H1 (cell line): Measurements from ENCODE around the gene DLG4. TPM values are rescaled to one million over a fixed set of nuclear protein-coding genes. Genes with fewer than 3 reads are reported as not detected.

ENCODE experiments used
- ASH2L ChIP-seq: fragments of 200-600, 300-600 bp; sonication (generic); IDR thresholded peaks from one replicate; pipeline ENCODE4 v1.7.1; 2017; ENCODE audit warnings: low read length
- CBX8 ChIP-seq: fragments of 300-800, 300-1000 bp; sonication (generic); IDR thresholded peaks from 2 replicates; pipeline ENCODE4 v1.7.1; 2016; ENCODE audit warnings: low read depth, low read length, borderline replicate concordance
- CREB1 ChIP-seq: IDR thresholded peaks from 2 replicates; pipeline ENCODE4 v1.6.1; 2012; ENCODE audit warnings: inconsistent platforms
- GABPA ChIP-seq: IDR thresholded peaks from 2 replicates; pipeline ENCODE4 v1.6.1; 2011; ENCODE audit warnings: mild to moderate bottlenecking, low read length, moderate library complexity, borderline replicate concordance; ENCODE audit not compliant: insufficient read depth
- KDM4A ChIP-seq: IDR thresholded peaks from one replicate; pipeline ENCODE4 v1.7.1; 2012; ENCODE audit warnings: low read depth, mild to moderate bottlenecking, moderate library complexity, low read length, inconsistent platforms; ENCODE audit not compliant: severe bottlenecking
- PHF8 ChIP-seq: fragments of 200-600 bp; sonication (generic); conservative IDR thresholded peaks from 2 replicates; pipeline ENCODE4 v1.7.1; 2012; ENCODE audit warnings: low read depth, mild to moderate bottlenecking, inconsistent platforms, low read length, moderate library complexity
- RBBP5 ChIP-seq: IDR thresholded peaks from 2 replicates; pipeline ENCODE4 v1.7.1; 2012; ENCODE audit warnings: low read depth, mild to moderate bottlenecking, inconsistent platforms, low read length, moderate library complexity, borderline replicate concordance
- SAP30 ChIP-seq: fragments of 300-600 bp; sonication (generic); IDR thresholded peaks from 2 replicates; pipeline ENCODE4 v1.7.1; 2012; ENCODE audit warnings: low read length, moderate library complexity, mild to moderate bottlenecking, inconsistent platforms; ENCODE audit not compliant: insufficient read depth, insufficient replicate concordance
- TAF7 ChIP-seq: optimal IDR thresholded peaks from 2 replicates; pipeline ENCODE3; 2011; ENCODE audit warnings: low read depth, mild to moderate bottlenecking, inconsistent platforms, low read length, moderate library complexity, borderline replicate concordance
- TBP ChIP-seq: IDR thresholded peaks from 2 replicates; pipeline ENCODE4 v1.6.1; 2011; ENCODE audit warnings: low read depth, low read length, improper control_type of control experiment
- YY1 ChIP-seq: IDR thresholded peaks from 2 replicates; pipeline ENCODE4 v1.6.1; 2011; ENCODE audit warnings: low read depth, mild to moderate bottlenecking, low read length
- polyA plus RNA-seq, 7 experiments: library from polyadenylated mRNA; depleted of rRNA in 3 of 7; stranded (reverse) in 5 of 7; unstranded in 2 of 7; fragments of >200 nt in 5 of 7; fragments of 200-250 nt in 2 of 7; gene quantifications; 1 replicate in 5 of 7; 2 replicates in 1 of 7; 4 replicates in 1 of 7; pipeline versions ENCODE4 v1.2.1 to v1.2.3, GENCODE V29; 2011 to 2013; ENCODE audit warnings: missing spikeins in 2 of 7, mixed read lengths in 2 of 7
- total RNA-seq: library from RNA; stranded (reverse); fragmentation: NEBNext Ultra II Directional; extraction: Animal tissue kit (Norgen Biotek cat#: 25700); gene quantifications from 2 replicates; pipeline ENCODE4 v1.2.1, GENCODE V29; 2021
- TF ChIP-seq, protein P1 (sequence below): IDR thresholded peaks from 2 replicates; pipeline ENCODE4 v1.6.1; 2012; ENCODE audit warnings: low read length, inconsistent platforms
- TF ChIP-seq, protein P2 (sequence below): IDR thresholded peaks from 2 replicates; pipeline ENCODE4 v1.6.1; 2012; ENCODE audit warnings: inconsistent platforms

Gene DLG4
- total and polyA plus RNA-seq, 2 of the 8 experiments (the other 6 are each of a cell fraction or from before 2014, with no cell fraction given) = 18.9 to 45.9 TPM

DNA sequence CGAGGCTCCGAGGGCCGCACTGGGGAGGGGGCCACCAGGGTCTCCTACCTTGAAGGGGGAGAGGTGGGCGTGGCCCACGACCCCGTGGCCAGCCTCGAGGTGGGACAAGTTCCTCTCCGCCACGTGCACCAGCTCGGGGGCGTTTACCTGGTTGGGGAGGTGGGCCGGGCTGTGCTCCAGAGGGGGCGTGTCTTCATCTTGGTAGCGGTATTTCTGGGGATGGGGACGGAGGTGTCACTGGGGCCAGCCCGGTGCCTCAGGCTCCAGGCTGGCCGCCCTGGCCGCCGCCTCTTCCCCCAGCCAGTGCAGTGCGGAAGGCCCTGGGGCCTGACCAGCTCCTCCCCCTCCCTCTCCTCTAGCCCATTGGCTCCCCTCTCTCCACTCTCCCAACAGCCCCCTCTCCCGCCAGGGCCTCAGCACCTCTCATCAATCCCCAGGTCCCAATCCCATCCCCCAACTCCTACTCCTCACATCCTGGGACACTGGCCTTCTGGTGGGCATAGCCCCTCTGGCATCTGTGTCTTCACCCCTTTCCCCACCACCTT is 11.5 kb downstream of the DLG4 start (continued):
- TF ChIP-seq TAF7 = no peak
- TF ChIP-seq RBBP5 = 0 out of 2 replicates have a peak, but pooled peaks have one; percentile 72
- no peak; the same call in 1 of the 2 replicates for TF ChIP-seq PHF8
- TF ChIP-seq SAP30 = no peak
- TF ChIP-seq ASH2L = peak; percentile 23
- TF ChIP-seq GABPA = no peak
- no peak for TF ChIP-seq YY1
- TF ChIP-seq CREB1 = no peak
- TF ChIP-seq KDM4A = peak; percentile 54
- TF ChIP-seq TBP = 0 out of 2 replicates have a peak, but pooled peaks have one; percentile 15
- TF ChIP-seq, protein P1, sequence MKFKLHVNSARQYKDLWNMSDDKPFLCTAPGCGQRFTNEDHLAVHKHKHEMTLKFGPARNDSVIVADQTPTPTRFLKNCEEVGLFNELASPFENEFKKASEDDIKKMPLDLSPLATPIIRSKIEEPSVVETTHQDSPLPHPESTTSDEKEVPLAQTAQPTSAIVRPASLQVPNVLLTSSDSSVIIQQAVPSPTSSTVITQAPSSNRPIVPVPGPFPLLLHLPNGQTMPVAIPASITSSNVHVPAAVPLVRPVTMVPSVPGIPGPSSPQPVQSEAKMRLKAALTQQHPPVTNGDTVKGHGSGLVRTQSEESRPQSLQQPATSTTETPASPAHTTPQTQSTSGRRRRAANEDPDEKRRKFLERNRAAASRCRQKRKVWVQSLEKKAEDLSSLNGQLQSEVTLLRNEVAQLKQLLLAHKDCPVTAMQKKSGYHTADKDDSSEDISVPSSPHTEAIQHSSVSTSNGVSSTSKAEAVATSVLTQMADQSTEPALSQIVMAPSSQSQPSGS = no peak
- TF ChIP-seq, protein P2, sequence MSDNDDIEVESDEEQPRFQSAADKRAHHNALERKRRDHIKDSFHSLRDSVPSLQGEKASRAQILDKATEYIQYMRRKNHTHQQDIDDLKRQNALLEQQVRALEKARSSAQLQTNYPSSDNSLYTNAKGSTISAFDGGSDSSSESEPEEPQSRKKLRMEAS = peak; percentile 96
- TF ChIP-seq CBX8 = no peak
